CD14-positive monocyte (primary cell): Measurements from ENCODE around the gene OGDHL. TPM values are rescaled to one million over a fixed set of nuclear protein-coding genes. Genes with fewer than 3 reads are reported as not detected.

Source experiments
- DNase-seq, 3 donors: peaks; one replicate each; pipeline ENCODE4 v3.0.0-alpha.2; 2011 to 2022
- H2AFZ ChIP-seq: 2 replicates; pipeline ENCODE4 v1.6.0; 2012; ENCODE audit warnings: mild to moderate bottlenecking, low read depth, low read length, inconsistent platforms; ENCODE audit not compliant: insufficient read depth, poor library complexity, severe bottlenecking
- H3K27ac ChIP-seq, 2 donors: 1 replicate in 1 of 2; 2 replicates in 1 of 2; pipeline ENCODE4 v1.5.1; 2012 to 2013; ENCODE audit warnings: low read length in 2 of 2, control low read depth in 1 of 2, inconsistent platforms in 1 of 2, low read depth in 1 of 2, mild to moderate bottlenecking in 1 of 2
- H3K27me3 ChIP-seq, 2 donors: one replicate each; pipeline versions ENCODE4 v1.6.0 to v1.6.1; 2011 to 2013; ENCODE audit warnings: low read length in 2 of 2; ENCODE audit not compliant: control insufficient read depth in 2 of 2, insufficient read depth in 2 of 2
- H3K36me3 ChIP-seq, 2 donors: replicated peaks in 1 of 2; 1 replicate in 1 of 2; 2 replicates in 1 of 2; pipeline versions ENCODE4 v1.5.1 to v1.6.1; 2012 to 2013; ENCODE audit warnings: low read length in 2 of 2, control low read depth in 1 of 2, inconsistent platforms in 1 of 2, mild to moderate bottlenecking in 1 of 2; ENCODE audit not compliant: insufficient read depth in 2 of 2, control insufficient read depth in 1 of 2
- H3K4me1 ChIP-seq, 2 donors: 1 replicate in 1 of 2; 2 replicates in 1 of 2; pipeline versions ENCODE4 v1.5.1 to v1.6.1; 2012 to 2013; ENCODE audit warnings: low read length in 2 of 2, control low read depth in 1 of 2, inconsistent platforms in 1 of 2, mild to moderate bottlenecking in 1 of 2, moderate library complexity in 1 of 2; ENCODE audit not compliant: insufficient read depth in 2 of 2, control insufficient read depth in 1 of 2
- H3K4me2 ChIP-seq: replicated peaks from 2 replicates; pipeline ENCODE3; 2012; ENCODE audit warnings: low read length, moderate library complexity, mild to moderate bottlenecking; ENCODE audit not compliant: poor library complexity, severe bottlenecking; ENCODE audit errors: extremely low read depth
- H3K4me3 ChIP-seq, 3 experiments: fragments of 200-600 bp in 1 of 3; sonication (generic) in 1 of 3; replicated peaks in 1 of 3; 1 replicate in 2 of 3; 2 replicates in 1 of 3; pipeline ENCODE4 v1.5.1; 2011 to 2013; ENCODE audit warnings: low read length in 3 of 3, mild to moderate bottlenecking in 3 of 3, control low read depth in 2 of 3, low read depth in 2 of 3, inconsistent platforms in 1 of 3, moderate library complexity in 1 of 3
- H3K79me2 ChIP-seq: 2 replicates; pipeline ENCODE4 v1.6.0; 2012; ENCODE audit warnings: mild to moderate bottlenecking, control low read depth, inconsistent platforms, low read length, moderate library complexity; ENCODE audit not compliant: insufficient read depth
- H3K9ac ChIP-seq: 2 replicates; pipeline ENCODE4 v1.6.0; 2017; ENCODE audit warnings: low read length, mild to moderate bottlenecking; ENCODE audit not compliant: insufficient read depth, poor library complexity, severe bottlenecking
- H3K9me3 ChIP-seq, 2 donors: replicated peaks in 1 of 2; 1 replicate in 1 of 2; 2 replicates in 1 of 2; pipeline versions ENCODE4 v1.5.1 to v1.6.1; 2012 to 2013; ENCODE audit warnings: low read length in 2 of 2, control low read depth in 1 of 2; ENCODE audit not compliant: control insufficient read depth in 1 of 2, insufficient read depth in 1 of 2
- H4K20me1 ChIP-seq: 2 replicates; pipeline ENCODE4 v1.6.0; 2012; ENCODE audit warnings: mild to moderate bottlenecking, low read length, control low read depth, moderate library complexity; ENCODE audit not compliant: insufficient read depth
- H3K27ac Mint-ChIP-seq, 7 donors: one replicate each; pipeline ENCODE4 v1.8.0; 2020; ENCODE audit warnings: mild to moderate bottlenecking in 7 of 7, mixed read lengths in 7 of 7, moderate library complexity in 6 of 7, inconsistent platforms in 2 of 7
- H3K27me3 Mint-ChIP-seq, 3 donors: one replicate each; pipeline ENCODE4 v1.8.0; 2021 to 2022; ENCODE audit warnings: low read depth in 3 of 3, mild to moderate bottlenecking in 3 of 3, mixed read lengths in 3 of 3, moderate library complexity in 3 of 3, inconsistent platforms in 1 of 3
- H3K36me3 Mint-ChIP-seq, 2 donors: one replicate each; pipeline ENCODE4 v1.8.0; 2020; ENCODE audit warnings: mixed read lengths in 2 of 2, inconsistent platforms in 1 of 2, mild to moderate bottlenecking in 1 of 2
- H3K4me1 Mint-ChIP-seq: one replicate; pipeline ENCODE4 v1.8.0; 2020; ENCODE audit warnings: mild to moderate bottlenecking, mixed read lengths
- H3K4me3 Mint-ChIP-seq, 2 donors: one replicate each; pipeline ENCODE4 v1.8.0; 2020; ENCODE audit warnings: mild to moderate bottlenecking in 2 of 2, mixed read lengths in 2 of 2, moderate library complexity in 1 of 2
- H3K9me3 Mint-ChIP-seq, 7 donors: one replicate each; pipeline ENCODE4 v1.8.0; 2020 to 2022; ENCODE audit warnings: mixed read lengths in 7 of 7, mild to moderate bottlenecking in 6 of 7, moderate library complexity in 6 of 7, inconsistent platforms in 2 of 7
- WGBS: methylation state at CpG from one replicate; pipeline ENCODE4 v1.1.5; 2013; ENCODE audit warnings: missing lambda C conversion rate; ENCODE audit not compliant: insufficient coverage; 5-methylcytosine and 5-hydroxymethylcytosine counted together
- intact Hi-C, 2 donors: fragments of 100-400 bp; cut with micrococcal nuclease; formaldehyde crosslinking; loops; one replicate each; pipeline versions ENCODE4 v1.15.0 to v1.15.1; 2023
- polyA plus RNA-seq, 3 donors: library from polyadenylated mRNA; depleted of rRNA in 1 of 3; unstranded in 2 of 3; stranded (reverse) in 1 of 3; fragments of 300-500 nt in 2 of 3; fragments of >200 nt in 1 of 3; fragmentation: Illumina TruSeq in 2 of 3; gene quantifications; 1 replicate in 2 of 3; 2 replicates in 1 of 3; pipeline ENCODE4 v1.2.3, GENCODE V29; 2012 to 2021
- TF ChIP-seq, protein P1 (sequence below): fragments of 200-600 bp; IDR thresholded peaks from one replicate; pipeline ENCODE4 v1.8.0; 2022; ENCODE audit warnings: antibody characterized with exemption, mild to moderate bottlenecking

OGDHL gene
- polyA plus RNA-seq, 3 donors: not detected

- DNase-seq: no peak
These were observed 10.9 kb downstream of the OGDHL start for GRCh38 chr10:49751216-49751615.

GRCh38 chr10:49750546-49750945 lies 11.6 kb downstream of the OGDHL start:
- Histone ChIP-seq H4K20me1 (no peaks in the 10 kb centered on the region), H3K9me3 (no peaks in the 10 kb centered on the region), H3K4me3 (no peak overlapping the region), H3K36me3 (no peaks in the 10 kb centered on the region), H3K27me3 (no peaks in the 10 kb centered on the region), H2AFZ (no peak overlapping the region), H3K79me2 (no peaks in the 10 kb centered on the region), H3K4me1 (no peaks in the 10 kb centered on the region), H3K27ac (no peak overlapping the region), H3K9ac (no peak overlapping the region), H3K4me2 (no peak overlapping the region)
- no peaks in the 10 kb centered on the region for H3K36me3 Mint-ChIP-seq
- peak in 1 of 3 donors; percentile 1 for DNase-seq
- H3K9me3 Mint-ChIP-seq: peaks cover 0 to 2% (median 0%) of the 10 kb centered on the region in 7 donors
- 100% methylated on average over 2 of the region's 9 CpGs for WGBS
- TF ChIP-seq, protein P1, sequence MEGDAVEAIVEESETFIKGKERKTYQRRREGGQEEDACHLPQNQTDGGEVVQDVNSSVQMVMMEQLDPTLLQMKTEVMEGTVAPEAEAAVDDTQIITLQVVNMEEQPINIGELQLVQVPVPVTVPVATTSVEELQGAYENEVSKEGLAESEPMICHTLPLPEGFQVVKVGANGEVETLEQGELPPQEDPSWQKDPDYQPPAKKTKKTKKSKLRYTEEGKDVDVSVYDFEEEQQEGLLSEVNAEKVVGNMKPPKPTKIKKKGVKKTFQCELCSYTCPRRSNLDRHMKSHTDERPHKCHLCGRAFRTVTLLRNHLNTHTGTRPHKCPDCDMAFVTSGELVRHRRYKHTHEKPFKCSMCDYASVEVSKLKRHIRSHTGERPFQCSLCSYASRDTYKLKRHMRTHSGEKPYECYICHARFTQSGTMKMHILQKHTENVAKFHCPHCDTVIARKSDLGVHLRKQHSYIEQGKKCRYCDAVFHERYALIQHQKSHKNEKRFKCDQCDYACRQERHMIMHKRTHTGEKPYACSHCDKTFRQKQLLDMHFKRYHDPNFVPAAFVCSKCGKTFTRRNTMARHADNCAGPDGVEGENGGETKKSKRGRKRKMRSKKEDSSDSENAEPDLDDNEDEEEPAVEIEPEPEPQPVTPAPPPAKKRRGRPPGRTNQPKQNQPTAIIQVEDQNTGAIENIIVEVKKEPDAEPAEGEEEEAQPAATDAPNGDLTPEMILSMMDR: no peak
- H3K4me3 Mint-ChIP-seq: no peak overlapping the region
- H3K27me3 Mint-ChIP-seq: peaks cover 2 to 5% (median 3%) of the 10 kb centered on the region in 3 donors
- H3K4me1 Mint-ChIP-seq: no peaks in the 10 kb centered on the region
- H3K27ac Mint-ChIP-seq: no peak overlapping the region
- intact Hi-C loops: no loop called here

More at GRCh38 chr10:49751216-49751615, 10.9 kb downstream of the OGDHL start:
- Histone ChIP-seq H3K4me3 (no peak overlapping the region), H3K36me3 (no peaks in the 10 kb centered on the region), H2AFZ (no peak overlapping the region), H3K27me3 (no peaks in the 10 kb centered on the region), H3K4me1 (no peaks in the 10 kb centered on the region), H3K79me2 (no peaks in the 10 kb centered on the region), H3K4me2 (no peak overlapping the region), H3K9ac (no peak overlapping the region), H3K9me3 (no peaks in the 10 kb centered on the region), H4K20me1 (no peaks in the 10 kb centered on the region), H3K27ac (no peak overlapping the region)
- Mint-ChIP-seq H3K4me1 (no peaks in the 10 kb centered on the region), H3K27me3 (peaks cover 2 to 6% (median 5%) of the 10 kb centered on the region in 3 donors), H3K4me3 (no peak overlapping the region), H3K9me3 (peaks cover 0 to 2% (median 0%) of the 10 kb centered on the region in 7 donors), H3K27ac (no peak overlapping the region), H3K36me3 (no peaks in the 10 kb centered on the region)
- TF ChIP-seq, protein P1: no peak
- intact Hi-C loops: no loop called here
- 94% methylated on average over 5 of the region's 5 CpGs for WGBS
